PC-9 (cell line): ENCODE data around the gene PHACTR1. TPM values are rescaled to one million over a fixed set of nuclear protein-coding genes. Genes with fewer than 3 reads are reported as not detected.

Source experiments
- BruUV-seq: library from RNA; stranded (reverse); fragments of 400-500 nt; replicated peaks from 2 replicates; lab custom pipeline; 2021; lab: Mats Ljungman, UMichigan
- CTCF ChIA-PET: fragments of 300-600 bp; sonication (Branson Sonifier 250); formaldehyde crosslinking; loops from one replicate; lab custom pipeline; 2022; ENCODE audit warnings: antibody characterized with exemption; lab: Charles Lee
- POLR2A ChIA-PET: fragments of 300-600 bp; sonication (Branson Sonifier 250); formaldehyde crosslinking; loops from one replicate; lab custom pipeline; 2022; ENCODE audit warnings: antibody characterized with exemption; ENCODE audit not compliant: unreplicated experiment; lab: Charles Lee
- DNase-seq, 2 experiments: peaks; one replicate each; pipeline versions ENCODE4 v3.0.0 to v3.0.0-alpha.2; 2015 to 2022; ENCODE audit warnings: mixed read lengths in 1 of 2
- H2AFZ ChIP-seq: fragments of 200-600 bp; sonication (generic); 2 replicates; pipeline ENCODE4 v1.8.1; 2017; ENCODE audit warnings: antibody characterized with exemption
- H3F3A ChIP-seq: fragments of 200-600 bp; sonication (generic); 2 replicates; pipeline ENCODE4 v1.8.1; 2017; ENCODE audit warnings: antibody characterized with exemption, mild to moderate bottlenecking, low read depth; ENCODE audit not compliant: insufficient read depth
- H3K27ac ChIP-seq: fragments of 200-600 bp; sonication (generic); 2 replicates; pipeline ENCODE4 v1.6.1; 2016; ENCODE audit warnings: mixed run types
- H3K27me3 ChIP-seq: fragments of 200-600 bp; sonication (generic); 2 replicates; pipeline ENCODE4 v1.6.1; 2016; ENCODE audit warnings: low read depth, mixed run types; ENCODE audit not compliant: insufficient read depth
- H3K36me3 ChIP-seq: fragments of 200-600 bp; sonication (generic); 2 replicates; pipeline ENCODE4 v1.6.1; 2016; ENCODE audit warnings: low read depth, mixed run types
- H3K4me1 ChIP-seq: fragments of 200-600 bp; sonication (generic); replicated peaks from 2 replicates; pipeline ENCODE4 v1.6.1; 2016; ENCODE audit warnings: mixed run types; ENCODE audit not compliant: insufficient read depth
- H3K4me2 ChIP-seq: fragments of 200-600 bp; sonication (generic); 2 replicates; pipeline ENCODE4 v1.6.1; 2017; ENCODE audit warnings: mixed run types
- H3K4me3 ChIP-seq: fragments of 200-600 bp; sonication (generic); 2 replicates; pipeline ENCODE4 v1.6.1; 2016; ENCODE audit warnings: mixed run types
- H3K79me2 ChIP-seq: fragments of 200-600 bp; sonication (generic); 2 replicates; pipeline ENCODE4 v1.6.1; 2017; ENCODE audit warnings: low read depth, mixed run types
- H3K9me2 ChIP-seq: fragments of 200-600 bp; sonication (generic); 2 replicates; pipeline ENCODE4 v1.8.1; 2017; ENCODE audit warnings: mild to moderate bottlenecking; ENCODE audit not compliant: insufficient read depth
- H3K9me3 ChIP-seq: fragments of 200-600 bp; sonication (generic); 2 replicates; pipeline ENCODE4 v1.8.1; 2016; ENCODE audit warnings: low read depth; ENCODE audit not compliant: insufficient read depth
- H4K20me1 ChIP-seq: fragments of 200-600 bp; sonication (generic); 2 replicates; pipeline ENCODE4 v1.8.1; 2017; ENCODE audit not compliant: insufficient read depth
- CTCF ChIP-seq: fragments of 200-600 bp; sonication (generic); conservative IDR thresholded peaks from 2 replicates; pipeline ENCODE4 v1.6.1; 2017; ENCODE audit warnings: mixed run types, antibody characterized with exemption, mild to moderate bottlenecking, moderate library complexity
- EZH2 ChIP-seq: fragments of 200-600 bp; sonication (generic); IDR thresholded peaks from 2 replicates; pipeline ENCODE4 v1.8.0; 2017; ENCODE audit warnings: antibody characterized with exemption, low read depth
- intact Hi-C: fragments of 100-400 bp; cut with micrococcal nuclease; formaldehyde crosslinking; loops from one replicate; pipeline ENCODE4 v1.10.0; 2022; ENCODE audit not compliant: unreplicated experiment
- total RNA-seq: library from RNA; stranded (reverse); gene quantifications from 2 replicates; pipeline ENCODE4 v1.2.3, GENCODE V29; 2021

The PHACTR1 gene
- total RNA-seq, 1 experiment from 2014 or later = not detected

- H3K4me1 ChIP-seq = no peaks in the 10 kb centered on the region; the same call in 1 of the 2 replicates
- no peaks in the 10 kb centered on the region for H3K27me3 ChIP-seq
- no peaks in the 10 kb centered on the region for H3K9me3 ChIP-seq
- no peak overlapping the region for H3K27ac ChIP-seq
- BruUV-seq = no TSS peak
- CTCF ChIA-PET = no interaction called here
- H3F3A ChIP-seq = 0 out of 2 replicates have a peak, but pooled peaks cover 8% of the 10 kb centered on the region
- no peak overlapping the region for H3K4me2 ChIP-seq
- H3K79me2 ChIP-seq = no peaks in the 10 kb centered on the region
- no peak for DNase-seq
- TF ChIP-seq EZH2 (no peak), CTCF (no peak)
- no peak overlapping the region for H3K4me3 ChIP-seq
- H3K36me3 ChIP-seq = peaks cover 14% of the 10 kb centered on the region
- POLR2A ChIA-PET = no interaction called here
- intact Hi-C loops = no loop called here
- no peaks in the 10 kb centered on the region for H3K9me2 ChIP-seq
- no peak overlapping the region for H2AFZ ChIP-seq
- H4K20me1 ChIP-seq = no peaks in the 10 kb centered on the region
Observed at GRCh38 chr6:13314806-13315205, 598.2 kb downstream of the PHACTR1 start.

GRCh38 chr6:13315896-13316295, 599.3 kb downstream of the PHACTR1 start:
- TF ChIP-seq CTCF (no peak), EZH2 (no peak)
- Histone ChIP-seq H3F3A (0 out of 2 replicates have a peak, but pooled peaks cover 8% of the 10 kb centered on the region), H3K36me3 (peaks cover 10% of the 10 kb centered on the region), H3K27me3 (no peaks in the 10 kb centered on the region), H3K4me3 (no peak overlapping the region), H3K9me2 (no peaks in the 10 kb centered on the region), H3K27ac (no peak overlapping the region), H3K4me1 (no peaks in the 10 kb centered on the region; the same call in 1 of the 2 replicates), H2AFZ (no peak overlapping the region), H4K20me1 (no peaks in the 10 kb centered on the region), H3K79me2 (no peaks in the 10 kb centered on the region), H3K4me2 (no peak overlapping the region), H3K9me3 (no peaks in the 10 kb centered on the region)
- intact Hi-C loops = no loop called here
- POLR2A ChIA-PET = no interaction called here
- no TSS peak for BruUV-seq
- CTCF ChIA-PET = no interaction called here
- DNase-seq = no peak

GRCh38 chr6:13318821-13319220, 602.3 kb downstream of the PHACTR1 start:
- ChIA-PET POLR2A (no interaction called here), CTCF (no interaction called here)
- no peaks in the 10 kb centered on the region for H3K27me3 ChIP-seq
- no peak overlapping the region for H2AFZ ChIP-seq
- intact Hi-C loops = no loop called here
- no peaks in the 10 kb centered on the region for H3K79me2 ChIP-seq
- H3K4me3 ChIP-seq = no peak overlapping the region
- TF ChIP-seq EZH2 (no peak), CTCF (no peak)
- H4K20me1 ChIP-seq = no peaks in the 10 kb centered on the region
- H3K4me1 ChIP-seq = no peaks in the 10 kb centered on the region; the same call in 1 of the 2 replicates
- H3K27ac ChIP-seq = no peak overlapping the region
- no peaks in the 10 kb centered on the region for H3K9me2 ChIP-seq
- peaks cover 7% of the 10 kb centered on the region for H3K36me3 ChIP-seq
- 0 out of 2 replicates have a peak, but pooled peaks cover 7% of the 10 kb centered on the region for H3F3A ChIP-seq
- BruUV-seq = no TSS peak
- no peak for DNase-seq
- H3K9me3 ChIP-seq = no peaks in the 10 kb centered on the region
- H3K4me2 ChIP-seq = no peak overlapping the region
